ENCODE measurements around the gene SACS. TPM values are rescaled to one million over a fixed set of nuclear protein-coding genes. Genes with fewer than 3 reads are reported as not detected.
A peak's percentile ranks its signal among the peaks of the same experiment; 100 is the strongest.
"Not testable (repeated sequence)": the region's sequence is repeated elsewhere in the genome, so short reads cannot be mapped to it uniquely, and the experiment has no call there.

The SACS gene
- total RNA-seq, 1 experiment from 2014 or later: 19.8 TPM

- no peaks in the 10 kb centered on the region for H3K36me3 ChIP-seq (ENCODE audit: control insufficient read depth, insufficient read depth, low read length)
- in situ Hi-C loops (cut with HindIII; ENCODE audit: low pct_unique_long_range_greater_than_20kb, low sequenced_read_pairs): no loop called here
- H3K4me1 ChIP-seq (ENCODE audit: control insufficient read depth, insufficient read depth, low read length): peaks cover 4% of the 10 kb centered on the region; the same call in 1 of the 2 replicates
- no peak for TF ChIP-seq SIN3A (IDR thresholded peaks at IDR 0.05; ENCODE audit: borderline replicate concordance, insufficient read depth, low read depth, low read length)
- TF ChIP-seq POLR2AphosphoS5 (IDR thresholded peaks at IDR 0.05; ENCODE audit: low read depth, low read length): no peak
- TF ChIP-seq TCF7L2 (IDR thresholded peaks at IDR 0.05; ENCODE audit: low read depth, low read length): no peak
- no peak for TF ChIP-seq CTCF (IDR thresholded peaks at IDR 0.05)
- no peak for TF ChIP-seq REST (IDR thresholded peaks at IDR 0.05; ENCODE audit: insufficient read depth in 1 of 2, low read depth in 2 of 2, low read length in 1 of 2)
- no peaks in the 10 kb centered on the region for H3K27me3 ChIP-seq (ENCODE audit: control insufficient read depth, insufficient read depth, low read length)
- intact Hi-C loops (cut with micrococcal nuclease; ENCODE audit: unreplicated experiment): no loop called here
- H3K27ac ChIP-seq (ENCODE audit: low read length): no peak overlapping the region
- CTCF ChIA-PET: interaction anchor here (0.8 kb wide), 1 partner anchor 520 kb away, joined by 6 read pairs; no protein-coding TSS in a partner anchor
- BruUV-seq (replicated peaks): no TSS peak
- H3K4me3 ChIP-seq (ENCODE audit: low read depth in 2 of 2, low read length in 2 of 2): peak overlapping the region in 1 of 2 experiments; percentile 7; a peak in 1 of 4 replicates
- DNase-seq (ENCODE audit: low read depth, low spot score): no peak
- POLR2A ChIA-PET: interaction anchor here (0.6 kb wide), 1 partner anchor 126 kb away, joined by 3 read pairs; no protein-coding TSS in a partner anchor
- peak; percentile 65 for ATAC-seq
- no peaks in the 10 kb centered on the region for H3K9me3 ChIP-seq (ENCODE audit: control insufficient read depth, insufficient read depth, low read depth, low read length)
These were observed 112.5 kb downstream of the SACS start for GRCh38 chr13:23320926-23321534.

GRCh38 chr13:23319883-23320224 is 113.6 kb downstream of the SACS start:
- no peaks in the 10 kb centered on the region for H3K9me3 ChIP-seq (ENCODE audit: control insufficient read depth, insufficient read depth, low read depth, low read length)
- ChIA-PET CTCF (no interaction called here), POLR2A (no interaction called here)
- DNase-seq (ENCODE audit: low read depth, low spot score) (no peak), ATAC-seq (no peak)
- no peaks in the 10 kb centered on the region for H3K36me3 ChIP-seq (ENCODE audit: control insufficient read depth, insufficient read depth, low read length)
- intact Hi-C loops (cut with micrococcal nuclease; ENCODE audit: unreplicated experiment) (loop anchor here (5.0 kb wide), 1 partner anchor 518 kb away; no protein-coding TSS in a partner anchor), in situ Hi-C loops (cut with HindIII; ENCODE audit: low pct_unique_long_range_greater_than_20kb, low sequenced_read_pairs) (no loop called here)
- no peak overlapping the region for H3K4me3 ChIP-seq (ENCODE audit: low read depth in 2 of 2, low read length in 2 of 2)
- no TSS peak for BruUV-seq (replicated peaks)
- H3K27me3 ChIP-seq (ENCODE audit: control insufficient read depth, insufficient read depth, low read length): no peaks in the 10 kb centered on the region
- TF ChIP-seq TCF7L2 (IDR thresholded peaks at IDR 0.05; ENCODE audit: low read depth, low read length) (no peak), CTCF (IDR thresholded peaks at IDR 0.05) (peak; percentile 34; the same call in 1 of the 2 replicates), POLR2AphosphoS5 (IDR thresholded peaks at IDR 0.05; ENCODE audit: low read depth, low read length) (no peak)
- peaks cover 4% of the 10 kb centered on the region; the same call in 1 of the 2 replicates for H3K4me1 ChIP-seq (ENCODE audit: control insufficient read depth, insufficient read depth, low read length)
- no peak overlapping the region for H3K27ac ChIP-seq (ENCODE audit: low read length)

- intact Hi-C loops (cut with micrococcal nuclease; ENCODE audit: unreplicated experiment): loop anchor here (5.0 kb wide), 1 partner anchor 513 kb away; no protein-coding TSS in a partner anchor
- in situ Hi-C loops (cut with HindIII; ENCODE audit: low pct_unique_long_range_greater_than_20kb, low sequenced_read_pairs); ATAC-seq: not testable (repeated sequence)
These were observed 118.7 kb downstream of the SACS start for GRCh38 chr13:23314837-23315236.

More at GRCh38 chr13:23314837-23315236, 118.7 kb downstream of the SACS start:
- CTCF ChIA-PET; H3K27ac ChIP-seq (ENCODE audit: low read length); H3K36me3 ChIP-seq (ENCODE audit: control insufficient read depth, insufficient read depth, low read length); POLR2A ChIA-PET; H3K4me3 ChIP-seq (ENCODE audit: low read depth in 2 of 2, low read length in 2 of 2); H3K4me1 ChIP-seq (ENCODE audit: control insufficient read depth, insufficient read depth, low read length); BruUV-seq (replicated peaks); H3K9me3 ChIP-seq (ENCODE audit: control insufficient read depth, insufficient read depth, low read depth, low read length); H3K27me3 ChIP-seq (ENCODE audit: control insufficient read depth, insufficient read depth, low read length); DNase-seq (ENCODE audit: low read depth, low spot score): not testable (repeated sequence)

Measured in Panc1 (cell line).